RWPE2 (cell line): Measurements from ENCODE around the gene NTNG1.

ENCODE experiments used
- ATAC-seq: fragments of 200-7000 bp; cut with Tn5 transposase; 3 replicates; pipeline ENCODE4 v1.9.1; 2021; ENCODE audit warnings: low read depth
- DNase-seq: peaks from one replicate; pipeline ENCODE4 v3.0.0-alpha.2; 2020; ENCODE audit warnings: low spot score
- H3K27ac ChIP-seq: fragments of 450-650 bp; 2 replicates; pipeline ENCODE4 v1.5.1; 2017; ENCODE audit warnings: mild to moderate bottlenecking; ENCODE audit not compliant: poor library complexity, severe bottlenecking
- H3K27me3 ChIP-seq: fragments of 250-450 bp; sonication (Bioruptor Pico); 2 replicates; pipeline ENCODE4 v1.5.1; 2021; ENCODE audit warnings: mild to moderate bottlenecking, moderate library complexity; ENCODE audit not compliant: insufficient read depth, poor library complexity, severe bottlenecking
- H3K36me3 ChIP-seq: fragments of 250-450 bp; sonication (Bioruptor Pico); 2 replicates; pipeline ENCODE4 v1.5.1; 2020; ENCODE audit warnings: low read depth, mild to moderate bottlenecking, moderate library complexity
- H3K4me1 ChIP-seq: fragments of 250-450 bp; sonication (Bioruptor Pico); 2 replicates; pipeline ENCODE4 v1.5.1; 2021; ENCODE audit warnings: mild to moderate bottlenecking, moderate library complexity; ENCODE audit not compliant: insufficient read depth, poor library complexity, severe bottlenecking
- H3K4me3 ChIP-seq: fragments of 250-450 bp; sonication (Bioruptor Pico); 2 replicates; pipeline ENCODE4 v1.5.1; 2021; ENCODE audit warnings: mild to moderate bottlenecking, moderate library complexity; ENCODE audit not compliant: severe bottlenecking
- H3K9me3 ChIP-seq: fragments of 250-450 bp; sonication (Bioruptor Pico); 2 replicates; pipeline ENCODE4 v1.5.1; 2021; ENCODE audit warnings: mild to moderate bottlenecking, moderate library complexity; ENCODE audit not compliant: severe bottlenecking
- TF ChIP-seq, protein P1 (sequence below): fragments of 450-650 bp; IDR thresholded peaks from one replicate; pipeline ENCODE4 v1.5.1; 2017; ENCODE audit warnings: mild to moderate bottlenecking, moderate library complexity; ENCODE audit not compliant: poor library complexity, severe bottlenecking

Gene NTNG1

DNA sequence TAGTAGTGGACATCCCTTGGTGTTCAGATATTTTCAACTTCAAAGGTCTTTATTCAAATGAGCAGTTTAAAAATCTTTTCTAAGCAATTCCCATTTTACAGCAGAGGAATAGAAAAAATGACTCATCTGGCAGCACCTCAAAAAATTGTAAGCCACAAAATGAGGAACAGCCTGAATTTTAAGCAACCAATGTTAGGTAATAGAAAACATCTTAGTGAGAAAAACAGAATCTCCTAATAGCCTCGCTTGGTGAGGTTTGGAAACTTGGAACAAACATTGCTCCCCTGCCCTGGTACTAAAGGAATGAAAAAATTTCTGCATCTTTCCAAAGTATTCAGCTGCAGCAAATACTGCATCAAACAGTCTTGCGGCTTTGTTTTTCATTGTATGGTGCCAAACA is 264.4 kb downstream of the NTNG1 start:
- no peak for DNase-seq

DNA sequence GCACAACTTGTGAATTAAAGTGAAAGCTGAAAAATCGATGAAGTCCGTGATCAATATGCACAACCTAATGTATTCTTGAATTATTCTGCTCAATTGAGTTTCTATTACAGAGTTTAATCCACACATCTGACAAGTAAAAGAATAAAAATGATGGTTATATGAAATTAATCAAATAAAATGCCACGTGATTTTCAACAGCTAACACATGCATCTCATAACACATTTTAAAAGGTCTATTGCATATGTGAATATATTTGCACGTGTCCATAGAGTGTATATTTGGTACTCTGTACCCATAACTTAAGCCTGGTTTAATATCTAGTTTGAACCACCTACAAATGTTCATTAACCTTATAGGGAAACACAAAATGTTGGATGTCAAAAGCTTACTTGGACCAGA is 266.2 kb downstream of the NTNG1 start:
- TF ChIP-seq, protein P1, sequence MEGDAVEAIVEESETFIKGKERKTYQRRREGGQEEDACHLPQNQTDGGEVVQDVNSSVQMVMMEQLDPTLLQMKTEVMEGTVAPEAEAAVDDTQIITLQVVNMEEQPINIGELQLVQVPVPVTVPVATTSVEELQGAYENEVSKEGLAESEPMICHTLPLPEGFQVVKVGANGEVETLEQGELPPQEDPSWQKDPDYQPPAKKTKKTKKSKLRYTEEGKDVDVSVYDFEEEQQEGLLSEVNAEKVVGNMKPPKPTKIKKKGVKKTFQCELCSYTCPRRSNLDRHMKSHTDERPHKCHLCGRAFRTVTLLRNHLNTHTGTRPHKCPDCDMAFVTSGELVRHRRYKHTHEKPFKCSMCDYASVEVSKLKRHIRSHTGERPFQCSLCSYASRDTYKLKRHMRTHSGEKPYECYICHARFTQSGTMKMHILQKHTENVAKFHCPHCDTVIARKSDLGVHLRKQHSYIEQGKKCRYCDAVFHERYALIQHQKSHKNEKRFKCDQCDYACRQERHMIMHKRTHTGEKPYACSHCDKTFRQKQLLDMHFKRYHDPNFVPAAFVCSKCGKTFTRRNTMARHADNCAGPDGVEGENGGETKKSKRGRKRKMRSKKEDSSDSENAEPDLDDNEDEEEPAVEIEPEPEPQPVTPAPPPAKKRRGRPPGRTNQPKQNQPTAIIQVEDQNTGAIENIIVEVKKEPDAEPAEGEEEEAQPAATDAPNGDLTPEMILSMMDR, result no peak
- H3K36me3 ChIP-seq, result no peaks in the 10 kb centered on the region
- ATAC-seq, result no peak
- H3K4me3 ChIP-seq, result no peak overlapping the region
- H3K27ac ChIP-seq, result no peak overlapping the region
- H3K9me3 ChIP-seq, result no peaks in the 10 kb centered on the region
- H3K27me3 ChIP-seq, result no peaks in the 10 kb centered on the region
- DNase-seq, result no peak
- H3K4me1 ChIP-seq, result no peaks in the 10 kb centered on the region

More for the DNA sequence above, 264.4 kb downstream of the NTNG1 start:
- no peaks in the 10 kb centered on the region for H3K27me3 ChIP-seq
- ATAC-seq, result no peak
- TF ChIP-seq, protein P1, result no peak
- no peak overlapping the region for H3K27ac ChIP-seq
- H3K36me3 ChIP-seq, result no peaks in the 10 kb centered on the region
- no peaks in the 10 kb centered on the region for H3K9me3 ChIP-seq
- no peak overlapping the region for H3K4me3 ChIP-seq
- H3K4me1 ChIP-seq, result no peaks in the 10 kb centered on the region

DNA sequence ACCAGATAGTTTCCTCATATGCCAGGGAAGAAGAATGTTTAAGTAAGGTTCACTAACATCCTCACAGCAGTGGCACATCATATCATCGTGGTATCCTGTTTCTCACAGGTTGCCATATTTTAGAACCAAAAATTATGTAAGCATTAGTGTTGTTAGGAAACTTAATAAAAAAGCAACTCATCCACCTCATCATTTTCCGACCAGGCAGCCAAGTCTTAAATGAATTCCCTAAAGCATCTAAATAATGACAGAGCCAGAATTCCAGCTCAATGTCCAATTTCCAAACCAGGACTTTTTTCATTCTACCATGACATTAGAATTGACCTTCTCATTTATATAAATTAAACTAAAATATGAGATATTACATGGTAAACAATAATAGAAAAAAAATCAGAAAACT is 272.7 kb downstream of the NTNG1 start:
- H3K9me3 ChIP-seq, result no peaks in the 10 kb centered on the region
- H3K4me1 ChIP-seq, result no peaks in the 10 kb centered on the region
- DNase-seq (no peak), ATAC-seq (no peak)
- H3K4me3 ChIP-seq, result no peak overlapping the region
- H3K36me3 ChIP-seq, result no peaks in the 10 kb centered on the region
- no peaks in the 10 kb centered on the region for H3K27me3 ChIP-seq
- no peak overlapping the region for H3K27ac ChIP-seq
- TF ChIP-seq, protein P1, result no peak

DNA sequence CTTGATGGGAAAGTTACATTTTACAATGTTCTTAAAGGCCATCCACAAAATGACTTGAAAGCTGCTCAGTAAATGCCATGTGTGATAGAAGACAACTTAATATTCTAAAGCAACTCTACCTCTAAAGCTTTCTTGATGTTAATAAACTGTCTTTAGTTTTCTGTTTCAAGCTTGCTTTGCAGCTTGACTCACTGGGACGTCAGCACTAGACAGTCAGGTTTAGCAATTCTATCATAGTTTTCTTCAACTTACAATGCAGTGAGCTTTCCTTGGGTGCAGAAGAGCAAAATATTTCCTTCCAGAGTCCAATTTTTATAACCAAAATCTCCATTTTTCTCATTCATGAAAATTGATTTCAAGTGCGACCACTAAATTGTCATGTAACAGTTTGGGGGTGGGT is 273.1 kb downstream of the NTNG1 start:
- Histone ChIP-seq H3K27ac (no peak overlapping the region), H3K4me3 (no peak overlapping the region), H3K36me3 (no peaks in the 10 kb centered on the region), H3K27me3 (no peaks in the 10 kb centered on the region), H3K9me3 (no peaks in the 10 kb centered on the region), H3K4me1 (no peaks in the 10 kb centered on the region)
- DNase-seq, result no peak
- ATAC-seq, result no peak
- TF ChIP-seq, protein P1, result no peak

DNA sequence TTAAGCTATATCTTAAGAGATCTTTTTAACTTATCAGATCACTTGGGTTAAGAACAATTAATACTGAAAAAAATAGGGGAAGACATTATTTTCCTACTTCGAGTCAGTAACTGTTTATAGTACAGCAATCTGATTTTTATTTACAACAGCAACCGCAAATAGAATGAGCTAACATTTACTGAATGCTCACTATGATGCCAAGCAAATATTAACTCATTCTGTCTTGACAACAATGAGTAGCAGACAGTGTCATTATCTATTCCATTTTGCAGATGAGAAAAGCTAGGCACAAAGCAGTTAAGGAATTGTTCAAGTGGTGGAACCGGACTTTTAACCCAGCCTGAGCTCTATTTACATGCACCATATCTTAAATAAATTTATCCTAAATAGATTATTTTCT is 273.7 kb downstream of the NTNG1 start:
- ATAC-seq, result no peak

More for the DNA sequence above, 273.7 kb downstream of the NTNG1 start:
- no peak for DNase-seq
- Histone ChIP-seq H3K9me3 (no peaks in the 10 kb centered on the region), H3K27me3 (no peaks in the 10 kb centered on the region), H3K27ac (no peak overlapping the region), H3K4me3 (no peak overlapping the region), H3K36me3 (no peaks in the 10 kb centered on the region), H3K4me1 (no peaks in the 10 kb centered on the region)
- TF ChIP-seq, protein P1, result no peak
